OCI-LY1 (cell line): ENCODE measurements around the gene RAD54L2.

ENCODE experiments used
- H2AFZ ChIP-seq: fragments of 200-600 bp; sonication (generic), shearing (Covaris generic); 2 replicates; pipeline ENCODE4 v1.6.0; 2014; ENCODE audit warnings: antibody characterized with exemption, mild to moderate bottlenecking, low read length
- H3F3A ChIP-seq: fragments of 200-600 bp; sonication (generic), shearing (Covaris generic); 2 replicates; pipeline ENCODE4 v1.6.0; 2014; ENCODE audit warnings: mild to moderate bottlenecking, antibody characterized with exemption, low read length, moderate library complexity; ENCODE audit not compliant: insufficient read depth
- H3K27ac ChIP-seq: fragments of 200-600 bp; sonication (generic); 2 replicates; pipeline ENCODE4 v1.5.1; 2014; ENCODE audit warnings: low read length, mixed run types, mild to moderate bottlenecking, low read depth; ENCODE audit not compliant: poor library complexity, severe bottlenecking
- H3K27me3 ChIP-seq: fragments of 200-600 bp; sonication (generic); 2 replicates; pipeline ENCODE4 v1.6.0; 2014; ENCODE audit warnings: antibody characterized with exemption, mild to moderate bottlenecking, low read length, moderate library complexity; ENCODE audit not compliant: insufficient read depth
- H3K36me3 ChIP-seq: fragments of 200-600 bp; sonication (generic); 2 replicates; pipeline ENCODE4 v1.6.1; 2014; ENCODE audit warnings: mild to moderate bottlenecking, antibody characterized with exemption, low read length, moderate library complexity, mixed read lengths; ENCODE audit not compliant: insufficient read depth
- H3K4me1 ChIP-seq: fragments of 200-600 bp; sonication (generic); 2 replicates; pipeline ENCODE4 v1.5.1; 2014; ENCODE audit warnings: mild to moderate bottlenecking, low read length, moderate library complexity; ENCODE audit not compliant: insufficient read depth, severe bottlenecking
- H3K4me2 ChIP-seq: fragments of 200-600 bp; sonication (generic), shearing (Covaris generic); 2 replicates; pipeline ENCODE4 v1.6.1; 2014; ENCODE audit warnings: low read length
- H3K4me3 ChIP-seq: fragments of 200-600 bp; sonication (generic); 2 replicates; pipeline ENCODE4 v1.5.1; 2014; ENCODE audit warnings: low read length, low read depth, mild to moderate bottlenecking, mixed read lengths; ENCODE audit not compliant: poor library complexity, severe bottlenecking
- H3K79me2 ChIP-seq: fragments of 200-600 bp; shearing (Covaris generic); 2 replicates; pipeline ENCODE4 v1.6.1; 2016; ENCODE audit warnings: mixed run types, low read length, mixed read lengths; ENCODE audit not compliant: insufficient read depth
- H3K9ac ChIP-seq: fragments of 200-600 bp; sonication (generic), shearing (Covaris generic); 2 replicates; pipeline ENCODE4 v1.6.1; 2014; ENCODE audit warnings: mild to moderate bottlenecking, low read length, mixed read lengths
- H3K9me2 ChIP-seq: fragments of 200-600 bp; sonication (generic), shearing (Covaris generic); 2 replicates; pipeline ENCODE4 v1.6.1; 2014; ENCODE audit warnings: low read depth, mild to moderate bottlenecking, low read length, mixed read lengths
- H3K9me3 ChIP-seq: fragments of 200-600 bp; shearing (Covaris generic); 2 replicates; pipeline ENCODE4 v1.6.1; 2014; ENCODE audit warnings: low read length, mixed read lengths
- H4K20me1 ChIP-seq: fragments of 200-600 bp; sonication (generic), shearing (Covaris generic); 2 replicates; pipeline ENCODE4 v1.6.0; 2016; ENCODE audit warnings: mild to moderate bottlenecking, low read length; ENCODE audit not compliant: insufficient read depth
- CTCF ChIP-seq: fragments of 200-600 bp; sonication (generic), shearing (Covaris generic); IDR thresholded peaks from 2 replicates; pipeline ENCODE4 v1.5.1; 2017; ENCODE audit warnings: mild to moderate bottlenecking, antibody characterized with exemption, low read length, moderate library complexity, mixed read lengths
- EZH2 ChIP-seq: fragments of 200-600 bp; sonication (generic), shearing (Covaris generic); IDR thresholded peaks from 2 replicates; pipeline ENCODE4 v1.8.0; 2017; ENCODE audit warnings: borderline replicate concordance, mixed run types, mild to moderate bottlenecking, antibody characterized with exemption, low read length, moderate library complexity, mixed read lengths

RAD54L2 gene

GRCh38 chr3:51503007-51503406 lies 35.5 kb upstream of the RAD54L2 start:
- no peak for TF ChIP-seq EZH2
- no peak for TF ChIP-seq CTCF
- H4K20me1 ChIP-seq, result no peaks in the 10 kb centered on the region
- no peak overlapping the region for H3K4me2 ChIP-seq
- no peaks in the 10 kb centered on the region for H3F3A ChIP-seq
- peaks cover 13% of the 10 kb centered on the region for H3K4me1 ChIP-seq
- H2AFZ ChIP-seq, result no peak overlapping the region
- no peaks in the 10 kb centered on the region for H3K9me3 ChIP-seq
- H3K79me2 ChIP-seq, result peaks cover 12% of the 10 kb centered on the region
- no peak overlapping the region for H3K4me3 ChIP-seq
- no peaks in the 10 kb centered on the region for H3K27me3 ChIP-seq
- no peaks in the 10 kb centered on the region for H3K9me2 ChIP-seq
- H3K9ac ChIP-seq, result no peak overlapping the region
- H3K27ac ChIP-seq, result no peak overlapping the region
- H3K36me3 ChIP-seq, result no peaks in the 10 kb centered on the region

- Histone ChIP-seq H3K4me3 (no peak overlapping the region), H3K27ac (no peak overlapping the region), H2AFZ (no peak overlapping the region), H3K9me3 (no peaks in the 10 kb centered on the region), H3K79me2 (no peaks in the 10 kb centered on the region), H3K9ac (no peak overlapping the region), H3K4me1 (no peaks in the 10 kb centered on the region), H4K20me1 (no peaks in the 10 kb centered on the region), H3K9me2 (no peaks in the 10 kb centered on the region), H3K27me3 (no peaks in the 10 kb centered on the region), H3K36me3 (no peaks in the 10 kb centered on the region), H3F3A (no peaks in the 10 kb centered on the region), H3K4me2 (no peak overlapping the region)
- TF ChIP-seq CTCF, result no peak
- TF ChIP-seq EZH2, result no peak
Observed at GRCh38 chr3:51508255-51508654, 30.3 kb upstream of the RAD54L2 start.

GRCh38 chr3:51510996-51511395 lies 27.5 kb upstream of the RAD54L2 start:
- H2AFZ ChIP-seq, result no peak overlapping the region
- no peak overlapping the region for H3K9ac ChIP-seq
- no peak overlapping the region for H3K4me3 ChIP-seq
- no peaks in the 10 kb centered on the region for H3K9me2 ChIP-seq
- TF ChIP-seq EZH2 (no peak), CTCF (no peak)
- H3K79me2 ChIP-seq, result no peaks in the 10 kb centered on the region
- no peaks in the 10 kb centered on the region for H3K36me3 ChIP-seq
- H3F3A ChIP-seq, result no peaks in the 10 kb centered on the region
- no peak overlapping the region for H3K4me2 ChIP-seq
- no peak overlapping the region for H3K27ac ChIP-seq
- no peaks in the 10 kb centered on the region for H3K27me3 ChIP-seq
- no peaks in the 10 kb centered on the region for H4K20me1 ChIP-seq
- H3K4me1 ChIP-seq, result no peaks in the 10 kb centered on the region
- no peaks in the 10 kb centered on the region for H3K9me3 ChIP-seq
